Ascending aorta (tissue), 2 donors: ENCODE results near the gene MPIG6B. TPM values are rescaled to one million over a fixed set of nuclear protein-coding genes. Genes with fewer than 3 reads are reported as not detected.

Experiments used
- DNase-seq, 2 donors: peaks; one replicate each; pipeline ENCODE4 v3.0.0-alpha.2; 2019; ENCODE audit warnings: low spot score in 2 of 2
- H3K27ac ChIP-seq, 2 donors: fragments of 200-600 bp; sonication (generic); one replicate each; pipeline ENCODE4 v1.5.1; 2016 to 2017; ENCODE audit warnings: mild to moderate bottlenecking in 1 of 2
- H3K27me3 ChIP-seq: fragments of 200-600 bp; sonication (generic); one replicate; pipeline ENCODE4 v1.5.1; 2017
- H3K36me3 ChIP-seq, 2 donors: fragments of 200-600 bp; sonication (generic); one replicate each; pipeline ENCODE4 v1.5.1; 2016
- H3K4me1 ChIP-seq, 2 donors: fragments of 200-600 bp; sonication (generic); one replicate each; pipeline ENCODE4 v1.5.1; 2016 to 2017; ENCODE audit warnings: mild to moderate bottlenecking in 1 of 2
- H3K4me3 ChIP-seq, 2 donors: fragments of 200-600 bp; sonication (generic); one replicate each; pipeline ENCODE4 v1.5.1; 2016 to 2017; ENCODE audit warnings: mild to moderate bottlenecking in 1 of 2
- H3K9me3 ChIP-seq, 2 donors: fragments of 200-600 bp; sonication (generic); one replicate each; pipeline ENCODE4 v1.5.1; 2016
- intact Hi-C: fragments of 100-400 bp; cut with DNase I; formaldehyde crosslinking; loops from one replicate; pipeline ENCODE4 v1.15.1; 2023
- total RNA-seq: library from RNA; depleted of rRNA; stranded (reverse); fragments of >200 nt; gene quantifications from one replicate; pipeline ENCODE4 v1.1.0, GENCODE V29; 2016
- TF ChIP-seq, protein P1 (sequence below), 3 experiments: fragments of 200-600 bp in 2 of 3; fragments of 450-650 bp in 1 of 3; sonication (generic) in 2 of 3; IDR thresholded peaks; one replicate each; pipeline ENCODE4 v1.5.1; 2016 to 2019; ENCODE audit warnings: antibody characterized with exemption in 3 of 3, mild to moderate bottlenecking in 1 of 3, moderate library complexity in 1 of 3

The MPIG6B gene
- total RNA-seq, 1 donor from 2014 or later: not detected

DNA sequence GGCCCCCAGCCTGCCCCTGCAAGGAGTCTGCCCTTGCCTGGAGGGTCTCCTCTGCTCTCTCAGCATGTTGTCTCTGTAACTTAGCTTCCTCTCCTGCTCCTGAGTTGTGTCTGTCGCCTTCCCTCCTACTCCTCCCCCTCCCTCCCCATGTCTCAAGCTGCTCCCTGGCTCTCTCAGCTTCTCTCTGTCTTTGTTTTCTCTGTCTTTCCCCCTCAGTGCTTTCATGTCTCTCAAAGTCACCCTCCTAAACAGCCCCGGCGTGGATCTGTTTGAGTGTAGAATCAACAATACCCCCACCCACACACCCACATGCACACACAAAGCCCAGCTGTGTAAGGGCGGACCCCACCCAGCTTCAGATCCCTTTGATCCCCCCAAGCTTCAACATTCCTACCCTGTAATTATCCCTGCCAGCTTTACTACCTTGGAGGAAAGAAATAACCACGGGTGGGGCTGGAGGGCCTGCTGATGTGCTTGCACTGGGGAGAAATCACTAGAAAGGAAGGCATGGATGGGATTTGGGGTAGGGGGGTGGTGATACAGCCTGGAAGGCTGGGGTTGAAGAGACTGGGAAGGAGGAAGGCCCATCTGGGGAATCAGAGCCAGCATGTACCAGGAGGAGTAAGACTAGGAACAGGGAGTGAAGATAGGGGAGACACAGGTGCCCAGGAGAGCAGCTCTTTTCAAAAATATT lies 9.0 kb upstream of the MPIG6B start:
- intact Hi-C loops: no loop called here
- Histone ChIP-seq H3K4me3 (no peak overlapping the region), H3K36me3 (no peaks in the 10 kb centered on the region), H3K9me3 (no peaks in the 10 kb centered on the region), H3K27me3 (no peaks in the 10 kb centered on the region), H3K27ac (no peak overlapping the region), H3K4me1 (no peaks in the 10 kb centered on the region)
- DNase-seq: no peak
- TF ChIP-seq, protein P1, sequence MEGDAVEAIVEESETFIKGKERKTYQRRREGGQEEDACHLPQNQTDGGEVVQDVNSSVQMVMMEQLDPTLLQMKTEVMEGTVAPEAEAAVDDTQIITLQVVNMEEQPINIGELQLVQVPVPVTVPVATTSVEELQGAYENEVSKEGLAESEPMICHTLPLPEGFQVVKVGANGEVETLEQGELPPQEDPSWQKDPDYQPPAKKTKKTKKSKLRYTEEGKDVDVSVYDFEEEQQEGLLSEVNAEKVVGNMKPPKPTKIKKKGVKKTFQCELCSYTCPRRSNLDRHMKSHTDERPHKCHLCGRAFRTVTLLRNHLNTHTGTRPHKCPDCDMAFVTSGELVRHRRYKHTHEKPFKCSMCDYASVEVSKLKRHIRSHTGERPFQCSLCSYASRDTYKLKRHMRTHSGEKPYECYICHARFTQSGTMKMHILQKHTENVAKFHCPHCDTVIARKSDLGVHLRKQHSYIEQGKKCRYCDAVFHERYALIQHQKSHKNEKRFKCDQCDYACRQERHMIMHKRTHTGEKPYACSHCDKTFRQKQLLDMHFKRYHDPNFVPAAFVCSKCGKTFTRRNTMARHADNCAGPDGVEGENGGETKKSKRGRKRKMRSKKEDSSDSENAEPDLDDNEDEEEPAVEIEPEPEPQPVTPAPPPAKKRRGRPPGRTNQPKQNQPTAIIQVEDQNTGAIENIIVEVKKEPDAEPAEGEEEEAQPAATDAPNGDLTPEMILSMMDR (IDR thresholded peaks at IDR 0.05): no peak

DNA sequence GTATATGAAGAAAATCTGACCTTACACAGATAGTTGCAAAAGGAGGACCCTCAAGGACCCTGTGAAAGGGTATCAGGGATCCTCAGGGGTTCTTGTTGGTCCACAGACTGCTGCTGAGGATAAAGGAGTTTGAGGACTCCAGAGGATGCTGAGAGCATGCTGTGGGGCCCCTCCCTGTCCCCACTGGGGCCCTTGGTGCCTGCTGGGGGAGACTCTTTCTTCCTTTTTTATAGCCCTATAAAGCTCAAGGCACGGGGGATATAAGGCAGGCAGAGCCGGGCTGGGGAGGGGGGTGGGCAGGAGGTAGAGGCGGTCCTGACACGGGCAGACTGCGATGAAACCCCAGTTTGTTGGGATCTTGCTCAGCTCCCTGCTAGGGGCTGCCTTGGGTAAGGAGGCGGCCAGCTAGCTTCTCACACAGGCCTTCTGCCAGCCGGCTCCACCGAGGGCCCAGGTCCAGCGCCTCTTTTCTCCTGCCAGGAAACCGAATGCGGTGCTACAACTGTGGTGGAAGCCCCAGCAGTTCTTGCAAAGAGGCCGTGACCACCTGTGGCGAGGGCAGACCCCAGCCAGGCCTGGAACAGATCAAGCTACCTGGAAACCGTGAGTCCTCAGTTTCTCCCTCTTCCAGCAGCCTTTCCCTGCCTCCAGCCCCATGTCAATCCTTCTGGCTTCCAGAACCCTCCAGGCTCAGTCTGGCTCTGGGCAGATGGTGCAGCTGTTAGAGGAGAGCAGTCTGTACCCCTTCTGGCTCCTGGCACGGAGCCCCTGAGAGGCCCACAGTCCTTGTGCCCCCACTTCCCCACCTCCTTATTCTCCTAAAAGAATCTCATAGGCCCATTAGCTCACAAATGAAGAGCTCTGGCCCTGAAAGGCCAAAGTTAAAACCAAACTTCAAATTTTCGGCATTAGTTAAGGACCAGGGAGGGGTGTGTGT lies 7.9 kb upstream of the MPIG6B start, which contains the start of gene LY6G6D:
LY6G6D (plus strand) TSS at position 327 of the 937 bp plus-strand sequence; CDS start at position 335, 8 bp downstream.
- intact Hi-C loops: no loop called here

DNA sequence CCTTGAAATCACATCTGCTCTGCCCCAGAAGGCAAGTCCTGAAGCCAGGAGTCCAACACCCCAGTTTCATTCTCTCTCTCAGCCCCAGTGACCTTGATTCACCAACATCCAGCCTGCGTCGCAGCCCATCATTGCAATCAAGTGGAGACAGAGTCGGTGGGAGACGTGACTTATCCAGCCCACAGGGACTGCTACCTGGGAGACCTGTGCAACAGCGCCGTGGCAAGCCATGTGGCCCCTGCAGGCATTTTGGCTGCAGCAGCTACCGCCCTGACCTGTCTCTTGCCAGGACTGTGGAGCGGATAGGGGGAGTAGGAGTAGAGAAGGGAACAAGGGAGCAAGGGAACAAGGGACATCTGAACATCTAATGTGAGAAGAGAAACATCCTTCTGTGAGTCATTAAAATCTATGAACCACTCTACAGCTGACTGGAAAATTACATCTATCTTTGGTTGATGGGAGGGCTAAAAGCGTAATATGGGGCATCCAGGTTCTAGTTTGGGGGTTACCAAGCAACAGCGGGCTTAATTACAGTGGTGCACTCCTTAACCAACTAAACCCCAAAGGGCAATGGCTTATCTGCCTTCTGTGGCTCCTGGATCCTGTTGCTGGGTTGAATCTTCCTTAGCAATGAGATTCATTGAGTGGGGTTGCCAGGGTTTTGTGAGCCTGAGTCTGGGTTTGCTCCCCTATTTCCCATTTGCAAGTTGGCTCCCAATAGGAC lies 5.5 kb upstream of the MPIG6B start:
- no peaks in the 10 kb centered on the region for H3K27me3 ChIP-seq
- no peaks in the 10 kb centered on the region for H3K4me1 ChIP-seq
- DNase-seq: no peak
- intact Hi-C loops: no loop called here
- no peak overlapping the region for H3K27ac ChIP-seq
- H3K9me3 ChIP-seq: no peaks in the 10 kb centered on the region
- H3K4me3 ChIP-seq: no peak overlapping the region
- no peaks in the 10 kb centered on the region for H3K36me3 ChIP-seq
- TF ChIP-seq, protein P1 (IDR thresholded peaks at IDR 0.05): no peak

More for the DNA sequence above, 7.9 kb upstream of the MPIG6B start, which contains the start of gene LY6G6D:
- Histone ChIP-seq H3K4me3 (no peak within 1 kb of the TSS), H3K36me3 (no peaks in the 10 kb centered on the region), H3K27ac (no peak within 1 kb of the TSS), H3K9me3 (no peaks in the 10 kb centered on the region), H3K4me1 (no peaks in the 10 kb centered on the region), H3K27me3 (no peaks in the 10 kb centered on the region)
- TF ChIP-seq, protein P1 (IDR thresholded peaks at IDR 0.05): no peak
- no peak for DNase-seq

DNA sequence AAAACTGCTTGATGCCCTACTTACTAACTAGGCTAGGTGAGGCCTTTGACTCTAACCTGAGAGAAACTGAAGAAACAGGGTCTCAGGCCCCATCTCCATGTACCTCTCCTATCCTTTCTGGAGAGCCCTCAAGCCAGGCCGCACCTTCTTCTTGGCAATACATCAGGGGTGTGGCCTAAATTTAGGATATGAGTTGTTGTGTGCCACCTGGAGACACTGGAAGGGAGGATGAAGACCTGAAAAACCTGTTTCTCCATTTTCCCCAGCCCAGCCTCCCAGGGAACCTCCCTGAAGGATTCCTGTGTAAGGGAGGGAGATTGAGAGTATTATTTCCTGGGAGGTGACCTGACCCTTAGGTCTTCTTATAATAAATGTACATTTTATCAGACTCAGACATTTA lies 4.9 kb upstream of the MPIG6B start:
- Histone ChIP-seq H3K27me3 (no peaks in the 10 kb centered on the region), H3K9me3 (no peaks in the 10 kb centered on the region), H3K36me3 (no peaks in the 10 kb centered on the region), H3K27ac (no peak overlapping the region), H3K4me3 (no peak overlapping the region), H3K4me1 (no peaks in the 10 kb centered on the region)
- DNase-seq: no peak
- intact Hi-C loops: no loop called here
- TF ChIP-seq, protein P1 (IDR thresholded peaks at IDR 0.05): no peak

DNA sequence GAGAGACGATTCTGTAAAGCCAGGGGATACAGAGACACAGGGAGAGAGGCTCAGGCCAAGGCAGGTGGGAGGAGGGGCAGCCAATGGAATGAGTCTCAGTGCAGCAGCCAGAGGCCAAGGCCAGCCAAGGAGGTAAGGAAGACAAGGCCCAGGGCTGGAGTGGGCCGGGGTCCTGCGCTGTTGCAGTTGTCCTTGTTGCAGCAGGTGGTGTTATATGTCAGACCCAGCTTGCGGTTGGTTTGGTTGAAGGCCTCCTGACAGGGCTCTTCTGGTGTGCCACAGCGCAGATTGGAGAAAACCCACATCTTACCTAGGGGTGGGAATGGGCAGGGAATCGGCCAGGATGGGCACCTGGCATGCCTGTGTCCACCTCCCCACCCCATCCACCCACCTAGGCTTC lies 4.2 kb upstream of the MPIG6B start:
- no peak overlapping the region for H3K27ac ChIP-seq
- no peaks in the 10 kb centered on the region for H3K9me3 ChIP-seq
- DNase-seq: no peak
- no peak overlapping the region for H3K4me3 ChIP-seq
- H3K36me3 ChIP-seq: peaks cover 0 to 3% of the 10 kb centered on the region in 2 donors
- TF ChIP-seq, protein P1 (IDR thresholded peaks at IDR 0.05): no peak
- no peaks in the 10 kb centered on the region for H3K4me1 ChIP-seq
- intact Hi-C loops: no loop called here
- H3K27me3 ChIP-seq: no peaks in the 10 kb centered on the region
